Measurements from ENCODE around the gene HEYL.

HEYL gene

DNA sequence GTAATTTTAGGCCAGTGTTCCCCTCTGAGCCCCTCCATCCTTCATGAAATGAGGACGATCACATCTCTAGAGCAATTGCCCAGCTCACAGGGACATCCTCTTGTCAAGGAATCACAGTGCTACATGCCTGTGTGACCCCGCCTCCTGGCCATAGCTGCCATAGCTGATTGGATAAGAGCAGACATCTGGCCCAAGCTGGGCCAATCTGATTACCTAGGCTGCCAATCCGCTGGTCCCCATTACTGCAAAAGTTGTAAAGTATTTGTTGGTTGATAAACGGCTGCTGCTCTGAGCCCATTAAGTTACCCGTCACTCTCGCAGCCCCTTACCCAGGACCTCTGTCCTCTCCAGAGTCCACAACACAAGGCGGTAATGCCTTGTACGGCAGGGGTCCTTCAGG is 24.1 kb upstream of the HEYL start:
- DNase-seq: no peak

DNA sequence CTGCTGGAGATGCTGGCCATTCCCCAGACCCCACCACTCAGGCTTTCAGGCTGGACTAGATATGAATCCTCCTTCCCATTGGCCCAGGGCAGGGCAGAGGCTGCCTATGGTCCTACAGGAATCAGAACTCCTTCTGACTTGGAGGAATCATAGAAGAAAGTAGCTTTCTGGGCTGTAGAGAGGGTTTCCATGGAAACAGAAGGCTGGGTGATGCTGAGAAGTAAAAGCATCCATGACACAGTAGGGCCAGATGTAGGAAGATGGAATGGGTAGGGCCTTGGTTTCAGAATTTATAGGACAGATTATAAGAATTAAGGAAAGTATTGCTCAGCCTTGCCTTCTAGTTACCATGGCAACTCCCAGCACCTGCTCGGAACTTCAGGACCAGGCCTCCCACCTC is 23.4 kb upstream of the HEYL start:
- no peak for DNase-seq

DNA sequence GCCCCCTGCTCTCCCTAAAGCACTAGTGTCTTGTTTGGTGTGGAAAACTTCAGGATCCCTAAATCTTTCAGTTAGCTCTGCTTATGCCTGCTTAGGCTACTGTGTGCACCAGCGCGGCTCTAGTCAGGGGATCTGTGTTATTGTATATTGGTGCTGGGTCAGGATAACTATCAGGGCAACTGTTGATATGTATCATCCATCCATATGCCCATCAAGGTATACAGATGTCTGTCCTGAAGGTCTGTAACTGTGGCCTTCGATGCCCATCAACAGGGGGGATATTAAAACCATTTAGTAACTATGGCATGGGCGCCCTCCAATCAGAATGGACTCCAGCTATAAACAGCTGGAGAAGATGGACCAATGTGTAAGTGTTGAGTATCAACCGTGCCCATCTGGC is 20.1 kb upstream of the HEYL start:
- no peak for DNase-seq

DNA sequence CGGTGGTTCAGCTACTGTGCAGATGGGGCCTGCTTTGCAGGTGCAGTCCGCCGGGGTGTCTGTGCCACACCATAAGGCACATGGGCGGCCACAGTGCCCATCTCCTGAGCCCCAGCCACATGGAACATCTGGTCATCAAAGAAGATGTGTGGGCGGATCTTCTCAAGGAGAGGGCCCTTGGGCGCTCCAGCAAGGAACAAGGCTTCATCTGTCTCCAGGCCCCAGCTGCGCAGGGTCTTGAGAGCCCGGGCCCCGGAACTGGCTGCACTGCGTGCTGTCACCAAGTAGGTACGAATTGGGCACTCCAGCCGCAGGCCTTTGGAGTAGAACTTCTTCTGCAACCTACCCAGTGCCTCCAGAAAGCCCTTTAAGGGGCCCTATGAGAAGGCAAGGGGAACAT is 19.7 kb upstream of the HEYL start:
- DNase-seq: no peak

DNA sequence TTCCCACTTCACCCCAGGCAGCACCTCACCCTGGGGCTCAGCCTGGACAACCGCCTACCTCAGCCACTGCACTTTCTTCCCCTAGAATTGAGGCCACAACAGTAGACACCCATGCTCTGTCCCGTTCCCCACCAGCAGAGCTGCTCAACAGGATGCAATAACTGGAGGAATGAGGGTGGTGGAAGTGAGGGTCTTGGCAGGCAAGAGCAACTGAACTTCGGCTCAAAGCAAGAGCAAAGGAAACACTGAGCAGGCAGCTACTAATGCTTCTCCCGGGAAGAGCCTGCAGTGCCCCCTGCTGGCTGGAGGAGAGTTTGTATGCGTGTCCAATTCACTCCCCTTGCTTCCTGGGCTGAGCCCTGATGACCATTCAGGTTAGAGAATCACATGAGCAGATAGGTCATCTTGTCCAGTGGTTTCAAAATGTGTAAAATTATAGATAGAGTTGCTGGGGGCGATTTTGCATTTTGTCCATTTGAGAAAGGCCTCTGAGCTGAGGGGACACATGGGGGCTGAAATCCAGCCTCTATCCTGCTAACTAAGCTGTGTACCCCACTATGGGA is 18.6 kb upstream of the HEYL start:
- peak; percentile 68 for DNase-seq

DNA sequence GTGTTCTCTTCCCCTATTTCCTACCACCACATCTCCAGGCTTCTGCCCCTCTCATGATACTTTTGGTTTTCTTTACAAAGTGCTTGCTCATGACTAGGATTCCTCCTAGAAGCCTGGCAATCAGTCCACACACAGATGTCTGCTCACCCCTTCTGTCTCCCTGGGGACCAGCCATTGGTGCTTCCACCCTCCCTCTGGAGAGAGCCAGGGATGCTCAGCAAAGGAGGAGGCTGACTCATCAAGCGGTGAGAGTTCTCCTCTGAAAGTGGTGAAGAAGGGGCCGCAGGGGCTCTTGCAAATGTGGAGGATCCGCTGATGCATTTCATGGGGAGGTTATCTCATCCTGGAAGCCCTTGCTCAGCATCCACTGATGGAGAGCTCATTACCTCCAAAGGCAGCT is 18.0 kb upstream of the HEYL start:
- DNase-seq: peak; percentile 83

DNA sequence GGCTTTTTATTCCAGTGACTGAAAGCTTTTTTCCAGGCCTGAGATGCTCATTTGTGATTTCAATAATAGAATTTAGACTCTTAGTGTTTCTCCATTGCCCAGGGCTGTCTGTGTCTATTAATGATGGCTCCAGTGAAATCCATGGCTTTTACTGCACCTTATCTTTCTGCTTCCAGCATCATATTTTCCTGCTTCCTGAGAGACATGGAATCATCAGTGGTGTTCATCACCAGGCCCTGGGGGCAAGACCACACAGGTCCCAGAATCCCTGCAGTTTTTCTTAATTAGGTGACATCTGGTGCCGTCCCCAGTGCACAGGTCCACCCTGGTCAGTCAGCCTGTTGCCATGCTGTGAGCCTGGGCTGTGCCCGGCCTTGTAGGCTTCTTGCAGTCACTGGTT is 16.9 kb upstream of the HEYL start:
- no peak for DNase-seq

DNA sequence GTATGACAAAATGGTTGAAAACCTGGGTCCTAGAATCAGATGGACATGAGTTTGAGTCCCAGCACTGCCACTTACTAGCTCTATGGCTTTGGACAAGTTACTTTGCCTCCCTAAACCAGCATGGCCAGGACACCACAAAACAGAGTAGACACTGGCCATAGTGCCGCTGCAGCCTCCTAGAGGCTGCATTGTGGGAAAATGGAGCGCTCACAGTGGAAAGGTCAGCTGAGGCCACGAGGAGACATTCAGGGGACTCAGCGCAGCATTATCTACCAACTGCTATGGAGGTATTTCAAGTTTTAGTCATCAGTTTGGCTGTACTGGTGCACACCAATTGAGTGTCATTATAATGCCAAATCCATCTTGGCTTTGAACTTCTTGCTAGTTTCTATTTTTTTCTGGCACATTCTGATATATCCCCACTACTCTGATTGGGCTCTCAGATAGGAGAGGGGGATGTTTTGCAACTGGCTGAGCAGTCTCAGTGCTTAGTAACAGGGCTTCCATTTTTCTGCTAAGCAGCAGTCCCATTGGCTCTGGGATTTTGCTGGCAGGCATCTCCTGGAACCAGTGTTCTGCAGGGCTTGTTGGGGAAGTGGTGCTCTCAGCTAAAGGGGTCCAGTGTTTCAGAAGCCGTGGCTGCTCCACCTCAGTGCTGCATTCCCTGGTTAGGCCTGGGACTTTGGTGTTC is 16.3 kb upstream of the HEYL start:
- DNase-seq: no peak

DNA sequence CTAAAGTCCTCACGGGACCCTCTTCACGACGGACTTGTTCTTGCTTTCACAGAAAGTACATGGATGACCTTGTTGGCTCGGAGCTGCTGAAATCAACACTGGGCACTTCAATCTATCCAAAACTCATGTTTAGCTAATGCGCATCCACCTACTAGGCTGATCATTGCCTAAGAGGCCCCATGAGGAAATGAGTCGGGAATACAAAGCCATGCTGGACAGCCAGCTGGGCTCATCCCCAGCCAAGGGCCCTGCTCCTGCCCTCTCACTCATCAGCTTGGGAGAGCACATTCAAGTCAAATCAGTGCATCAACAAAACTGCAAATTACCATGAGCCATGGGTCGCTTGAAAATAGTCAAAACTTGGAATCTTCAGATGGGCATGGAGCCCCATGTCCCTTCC is 14.8 kb upstream of the HEYL start:
- no peak for DNase-seq

DNA sequence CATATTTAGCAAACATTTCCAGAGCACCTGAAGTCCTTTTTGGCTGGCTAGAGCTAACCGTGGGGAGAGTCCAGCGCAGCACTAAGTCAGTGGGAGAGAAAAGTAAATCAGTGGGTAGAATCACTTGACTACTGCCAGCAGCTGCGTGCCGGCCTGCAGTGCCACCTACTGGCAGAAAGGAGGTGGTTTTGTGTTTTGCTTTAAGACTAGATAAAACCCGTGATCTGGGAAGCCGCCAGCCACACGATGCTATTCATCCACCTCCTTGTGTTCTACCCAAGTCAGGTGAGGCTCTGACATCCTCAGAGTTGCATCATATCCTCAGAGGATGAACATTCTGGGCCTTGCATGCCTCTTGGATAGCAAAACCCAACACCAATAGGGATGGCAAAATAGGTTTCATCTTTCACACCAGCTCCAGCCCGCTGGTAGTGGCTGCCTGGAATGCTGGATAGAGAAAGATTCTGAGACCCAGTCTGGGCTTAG is 14.1 kb upstream of the HEYL start:
- DNase-seq: peak; percentile 74

DNA sequence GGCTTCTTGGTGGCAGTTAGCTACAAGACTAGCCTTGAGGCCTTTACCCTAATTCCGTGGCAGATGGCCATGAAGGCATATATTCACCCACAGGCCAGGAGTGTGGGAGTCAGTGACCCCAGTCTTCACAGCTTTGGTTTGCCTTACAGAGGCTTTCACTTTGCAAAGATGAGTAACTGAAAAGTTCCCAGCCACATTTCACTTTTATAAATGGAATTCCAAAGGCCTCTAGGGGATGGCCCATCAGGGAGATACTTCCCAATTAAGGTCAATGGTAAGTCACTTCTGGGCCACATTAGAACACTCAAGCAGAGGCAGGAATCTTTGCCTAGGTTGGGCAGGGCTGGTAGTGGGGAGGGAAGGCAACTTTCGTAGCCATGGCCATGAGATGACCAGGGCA is 13.1 kb upstream of the HEYL start:
- peak; percentile 69 for DNase-seq

DNA sequence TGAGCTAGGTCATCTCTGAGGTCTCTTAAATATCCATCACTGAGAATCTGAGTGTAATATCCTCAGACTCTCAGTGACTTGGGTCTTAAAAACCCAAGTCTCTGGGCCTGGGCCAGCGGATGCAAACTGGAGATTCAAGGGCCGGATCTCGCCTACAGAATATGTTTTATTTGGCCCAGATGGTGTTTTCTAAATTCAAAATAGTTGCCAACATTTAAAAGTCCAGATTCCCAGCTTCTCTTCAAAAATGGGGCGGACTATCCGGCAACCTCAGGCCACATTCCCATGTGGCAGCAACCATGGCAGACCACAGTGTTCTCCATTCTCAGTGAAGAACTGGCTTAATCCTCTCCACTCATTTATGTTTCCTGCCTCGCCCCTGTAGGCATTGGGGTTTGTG is 12.7 kb upstream of the HEYL start:
- DNase-seq: no peak

DNA sequence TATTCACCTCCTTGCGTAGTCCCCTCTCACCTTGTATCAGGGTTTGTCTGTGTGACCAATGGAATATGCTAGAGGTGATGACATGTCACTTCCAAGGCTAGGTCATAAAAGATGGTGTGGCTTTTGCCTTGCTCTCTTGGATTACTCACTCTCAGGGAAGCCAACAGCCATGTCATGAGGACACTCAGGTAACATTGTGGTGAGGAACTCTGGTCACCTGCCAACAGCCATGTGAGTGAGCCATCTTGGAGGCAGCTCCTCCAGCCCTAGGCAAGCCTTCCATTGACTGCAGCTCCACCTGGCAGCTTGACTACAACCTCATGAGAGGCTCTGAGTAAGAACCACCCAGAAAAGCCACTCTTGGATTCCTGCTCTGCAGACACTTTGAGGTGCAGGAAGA is 11.0 kb upstream of the HEYL start:
- DNase-seq: no peak

DNA sequence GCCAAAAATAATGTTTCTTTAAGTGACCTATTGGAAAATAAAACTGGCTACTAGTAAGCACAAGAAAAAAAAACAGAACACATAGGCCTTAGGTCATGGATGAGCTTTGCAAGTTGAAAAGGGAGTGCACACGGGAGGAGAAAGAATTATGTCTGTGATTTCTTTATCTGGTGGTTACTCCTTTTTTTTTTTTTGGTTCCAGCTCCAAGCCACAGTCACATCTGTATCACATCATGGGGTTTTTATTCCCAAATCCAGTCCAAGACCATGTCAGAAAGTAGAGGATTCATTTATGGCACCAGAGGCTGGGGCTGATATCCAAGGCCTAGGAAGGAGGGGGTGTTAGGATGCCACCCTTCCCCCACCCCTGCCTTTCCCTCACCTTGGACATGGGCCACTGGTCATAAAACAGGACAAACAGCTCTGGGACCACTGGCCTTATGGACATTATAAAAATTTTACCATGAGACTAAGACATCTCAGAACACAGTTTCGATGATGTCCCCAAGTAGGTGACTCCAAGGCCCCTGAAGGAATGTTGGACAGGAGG is 10.3 kb upstream of the HEYL start:
- DNase-seq: no peak

DNA sequence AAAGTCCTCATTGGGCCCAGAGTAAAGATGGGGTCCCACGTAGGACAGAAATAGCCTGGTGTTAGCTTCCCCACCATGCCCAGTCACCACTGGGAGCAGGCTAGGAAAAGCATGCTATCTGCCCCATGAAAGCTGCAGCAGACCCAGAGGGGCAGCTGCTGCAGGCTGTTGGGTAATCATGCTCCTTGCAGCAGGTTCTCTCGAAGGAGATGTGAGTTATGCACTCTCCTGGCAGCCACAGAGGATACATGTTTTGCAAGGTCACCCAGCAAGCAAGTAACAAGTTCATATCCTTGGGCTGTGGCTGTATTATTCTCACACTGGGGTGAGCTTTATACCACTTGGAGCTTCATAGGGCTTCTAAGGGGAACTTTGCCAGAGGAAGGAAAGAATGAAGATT is 9.1 kb upstream of the HEYL start:
- no peak for DNase-seq

DNA sequence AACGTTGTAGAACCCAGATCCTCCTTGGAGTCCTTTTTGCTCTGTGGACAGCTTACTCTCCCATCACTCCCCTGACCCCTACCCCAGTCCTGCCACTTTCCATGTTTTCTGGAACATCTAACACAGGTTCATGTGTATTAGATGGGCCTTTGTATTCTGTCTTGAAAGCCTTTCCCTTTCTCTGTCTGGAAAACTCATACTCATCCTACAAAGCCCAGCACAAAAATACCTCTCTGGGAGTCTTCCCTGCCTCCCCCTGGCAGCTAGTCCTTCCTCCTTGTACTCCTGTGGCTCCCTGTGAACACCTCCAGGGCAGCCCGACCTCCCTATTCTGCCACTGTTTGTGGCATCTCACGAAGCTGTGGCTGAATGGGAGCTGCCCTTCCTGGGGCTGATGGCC is 7.8 kb upstream of the HEYL start:
- DNase-seq: no peak

DNA sequence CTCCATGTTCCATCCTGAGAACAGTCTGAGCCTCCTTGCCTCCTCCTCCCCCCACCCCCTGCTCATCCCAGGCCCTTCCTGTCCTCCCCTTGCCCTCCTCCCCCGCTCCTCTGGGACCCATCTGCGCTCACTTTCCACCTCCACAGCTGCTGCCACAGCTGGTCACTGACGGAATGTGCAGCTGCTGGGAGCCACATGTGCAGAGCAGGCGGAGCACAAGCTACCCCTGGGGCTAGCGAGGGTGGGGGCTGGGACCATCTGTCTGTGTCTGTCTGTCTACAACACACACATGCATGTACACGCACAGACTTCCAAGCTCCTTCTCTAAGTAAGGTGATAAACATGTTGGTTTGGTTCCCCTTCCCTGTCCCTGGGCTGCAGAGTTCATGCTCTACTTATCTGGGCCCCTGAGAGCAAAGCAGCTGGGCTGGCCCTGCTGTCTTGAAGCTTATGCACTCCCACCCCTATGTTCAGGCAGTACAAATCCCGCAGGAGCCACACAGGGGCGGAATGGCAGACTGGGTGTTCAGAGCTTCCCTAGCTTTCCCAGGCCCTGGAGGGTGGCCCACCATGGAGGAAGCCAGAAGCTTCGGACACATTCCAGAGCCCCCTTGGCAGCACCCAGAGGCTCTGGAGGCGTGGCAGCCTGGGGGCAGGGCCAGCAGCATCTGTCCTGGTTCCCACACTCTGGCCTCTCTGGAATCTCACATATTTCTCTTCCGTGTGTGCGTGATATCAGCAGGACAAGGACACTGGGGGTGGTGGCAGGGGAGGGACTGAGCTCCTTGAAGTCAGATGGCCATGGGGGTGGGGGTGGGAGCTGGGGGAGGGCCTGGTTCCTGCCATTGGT is 7.0 kb upstream of the HEYL start:
- DNase-seq: peak; percentile 92

DNA sequence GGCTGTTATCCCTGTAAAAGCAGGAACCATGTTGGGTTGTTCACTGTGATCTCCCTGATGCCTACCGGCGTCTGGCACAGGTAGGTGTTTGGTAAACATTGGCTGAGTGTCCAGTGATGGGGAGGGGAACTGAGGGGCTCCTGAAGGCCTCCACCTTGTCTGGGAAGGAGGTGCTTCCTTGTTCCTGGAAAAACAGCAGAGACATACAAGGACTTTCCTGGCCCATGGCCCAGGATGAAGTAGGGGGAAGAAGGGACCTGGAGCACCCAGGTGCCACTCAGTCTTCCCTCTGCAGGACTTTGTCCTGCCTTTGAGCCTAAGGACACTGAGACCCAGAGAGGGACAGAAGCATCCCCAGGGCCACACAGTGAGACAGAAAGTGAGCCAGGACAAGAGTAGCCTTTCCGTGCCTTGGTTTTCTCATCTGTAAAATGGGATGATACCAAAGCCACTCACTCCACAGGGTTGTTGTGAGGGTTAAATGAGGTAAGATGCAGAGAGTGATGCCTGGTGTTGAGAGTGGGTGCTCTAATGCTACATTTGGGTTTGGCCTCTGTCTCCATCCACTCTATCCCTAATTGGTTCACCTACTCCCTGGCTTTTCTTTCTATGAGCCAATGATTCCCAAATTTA is 6.1 kb upstream of the HEYL start:
- no peak for DNase-seq

DNA sequence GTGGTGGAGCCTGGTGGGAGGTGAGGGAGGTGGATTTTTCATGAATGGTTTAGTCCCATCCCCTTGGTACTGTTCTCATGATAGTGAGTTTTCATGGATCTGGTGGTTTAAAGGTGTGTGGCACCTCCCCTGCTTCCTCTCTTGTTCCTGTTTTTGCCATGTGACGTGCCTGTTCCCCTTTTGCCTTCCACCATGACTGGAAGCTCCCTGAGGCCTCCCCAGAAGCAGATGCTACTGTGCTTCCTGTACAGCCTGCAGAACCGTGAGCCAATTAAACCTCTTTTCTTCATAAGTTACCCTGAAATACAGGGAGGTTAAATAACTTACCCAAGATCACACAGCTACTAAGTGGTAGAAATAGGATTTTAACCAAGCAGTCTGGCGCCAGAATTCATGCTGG is 4.3 kb upstream of the HEYL start:
- no peak for DNase-seq

DNA sequence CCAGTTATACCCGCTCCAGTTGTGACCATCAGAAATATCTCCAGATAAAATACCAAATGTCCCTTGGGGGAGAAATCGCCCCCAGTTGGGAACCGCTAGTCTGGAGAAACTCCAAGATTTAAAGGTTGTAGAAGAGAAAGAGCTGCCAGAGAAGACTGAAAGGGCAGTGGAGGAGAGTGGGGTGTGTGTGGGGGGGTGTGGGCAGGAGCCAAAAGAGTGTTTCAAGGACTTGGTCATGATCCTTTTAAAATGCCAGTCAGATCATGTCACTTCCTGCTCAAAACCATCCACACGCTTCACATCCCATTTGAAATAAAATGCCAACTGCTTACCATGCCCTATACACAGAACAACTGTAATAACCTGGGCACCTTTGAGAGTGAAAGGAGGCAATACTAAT is 3.4 kb upstream of the HEYL start:
- peak; percentile 80 for DNase-seq

DNA sequence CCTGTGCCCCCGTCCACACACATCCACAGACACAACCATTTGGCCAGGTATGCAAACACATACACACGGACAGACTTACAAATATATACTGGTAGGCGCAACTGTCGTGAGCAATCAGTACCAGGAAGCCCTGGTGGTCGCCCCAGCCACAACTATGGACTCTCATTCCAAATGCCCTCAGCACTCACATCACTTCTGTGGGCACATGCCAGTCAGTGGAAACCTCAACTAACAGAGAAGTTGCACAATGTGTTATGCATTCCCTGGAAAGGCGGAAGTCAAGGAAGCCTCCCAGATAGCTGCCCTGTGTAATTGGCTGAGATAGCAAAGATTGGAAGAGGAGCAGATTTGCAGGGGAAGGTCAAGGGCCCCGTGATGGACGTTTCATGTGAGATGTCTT is 1.4 kb upstream of the HEYL start:
- peak; percentile 28 for DNase-seq

DNA sequence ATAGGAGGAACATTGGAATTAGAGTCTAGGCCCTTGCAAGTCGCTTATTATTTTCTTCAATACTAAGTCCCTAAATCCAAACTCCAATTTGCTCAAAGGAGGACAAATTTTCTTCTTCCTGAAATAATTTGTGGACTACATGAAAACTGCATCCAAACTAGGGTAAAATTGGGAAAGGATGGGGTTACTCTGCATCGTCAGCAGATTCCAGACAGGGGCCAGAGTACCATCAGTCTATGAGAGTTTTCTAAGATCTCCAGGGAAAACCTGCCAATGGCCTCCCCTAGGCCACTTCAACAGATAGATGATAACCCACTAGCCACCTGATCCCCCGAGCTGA is 508 bp downstream of the HEYL start:
- DNase-seq: no peak

DNA sequence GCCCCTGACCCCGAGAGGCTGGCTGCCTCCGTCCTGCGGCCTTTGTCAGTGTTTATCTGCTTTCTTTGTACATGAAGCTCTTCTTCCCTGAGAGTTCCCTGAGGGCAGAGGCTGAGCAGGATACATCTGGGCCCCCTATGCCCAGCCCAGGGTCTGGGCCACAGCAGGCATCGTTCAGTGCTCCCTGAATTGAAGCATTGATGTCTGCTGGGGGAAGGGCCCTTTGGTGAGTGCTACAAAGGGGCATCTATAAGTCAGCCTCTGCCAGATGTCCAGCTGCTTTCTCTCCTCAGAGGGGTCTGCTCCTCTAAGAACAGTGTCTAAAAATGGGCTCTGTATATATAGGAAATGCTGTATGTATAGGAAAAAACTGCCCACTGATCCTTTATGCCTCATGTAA is 2.1 kb downstream of the HEYL start:
- no peak for DNase-seq

All from fibroblast of skin of back (primary cell).